Ecto neural progenitor cell (in vitro differentiated cells): ENCODE measurements around the gene SEMG2.

ENCODE experiments used
- DNase-seq: peaks from one replicate; pipeline ENCODE4 v3.0.0-alpha.2; 2018; ENCODE audit warnings: low spot score

The SEMG2 gene

DNA sequence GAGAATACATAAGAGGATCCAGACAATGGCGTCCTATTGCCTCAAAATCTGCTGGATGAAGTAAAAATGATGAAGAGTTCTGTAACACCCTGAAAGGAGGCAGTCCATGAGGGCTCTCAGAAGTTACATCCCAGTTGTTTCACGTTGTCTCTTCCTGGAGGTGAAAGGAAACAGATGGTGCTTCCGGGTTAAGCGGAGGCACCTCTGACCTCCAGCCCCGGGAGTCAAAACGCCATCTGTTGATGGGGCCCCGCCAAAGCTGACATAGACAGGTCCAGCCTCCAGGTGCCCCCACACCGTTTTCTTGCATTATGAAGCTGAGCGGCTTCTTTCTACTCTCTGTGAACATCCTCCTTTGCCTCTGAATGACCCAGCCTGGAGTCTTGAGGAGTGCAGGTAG lies 9.5 kb downstream of the SEMG2 start:
- no peak for DNase-seq

DNA sequence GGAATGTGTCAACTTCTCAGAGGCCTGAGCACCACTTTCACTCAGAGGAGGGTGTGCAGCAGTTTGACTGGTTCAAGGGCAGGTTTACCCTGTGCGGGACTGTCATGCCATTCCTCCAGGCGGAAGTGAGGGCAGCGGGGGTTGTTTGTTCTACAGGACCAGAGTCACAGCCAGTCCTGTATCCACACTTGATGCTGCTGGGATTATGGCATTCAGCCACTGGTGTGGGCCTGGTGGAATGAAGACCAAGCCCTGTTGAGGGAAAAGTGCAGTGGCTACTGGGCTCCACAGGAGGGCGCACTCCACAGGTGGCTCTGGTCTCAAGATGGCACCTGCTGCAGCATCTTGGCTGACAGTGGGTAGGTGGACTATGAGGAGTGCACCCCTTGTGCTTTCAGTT lies 14.8 kb downstream of the SEMG2 start:
- DNase-seq = no peak

DNA sequence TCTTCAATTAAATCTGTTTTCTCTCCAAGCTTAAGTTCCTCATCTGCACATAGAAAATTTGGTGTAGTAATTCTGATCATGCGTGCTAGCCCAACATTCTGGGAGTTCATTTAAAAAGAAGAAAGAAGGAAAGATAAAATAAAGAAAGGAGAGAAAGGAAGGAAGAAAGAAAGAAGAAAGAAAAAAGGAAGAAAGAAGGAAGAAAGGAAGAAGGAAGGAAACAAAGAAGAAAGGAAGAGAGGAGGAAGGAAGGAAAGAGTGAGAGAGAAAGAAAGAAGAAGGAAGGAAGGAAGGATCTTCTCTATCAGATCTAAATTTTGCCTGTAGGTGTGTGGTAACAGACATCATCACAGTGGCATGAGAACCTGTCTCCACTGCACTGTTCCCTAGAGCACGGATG lies 17.0 kb downstream of the SEMG2 start:
- DNase-seq = no peak

DNA sequence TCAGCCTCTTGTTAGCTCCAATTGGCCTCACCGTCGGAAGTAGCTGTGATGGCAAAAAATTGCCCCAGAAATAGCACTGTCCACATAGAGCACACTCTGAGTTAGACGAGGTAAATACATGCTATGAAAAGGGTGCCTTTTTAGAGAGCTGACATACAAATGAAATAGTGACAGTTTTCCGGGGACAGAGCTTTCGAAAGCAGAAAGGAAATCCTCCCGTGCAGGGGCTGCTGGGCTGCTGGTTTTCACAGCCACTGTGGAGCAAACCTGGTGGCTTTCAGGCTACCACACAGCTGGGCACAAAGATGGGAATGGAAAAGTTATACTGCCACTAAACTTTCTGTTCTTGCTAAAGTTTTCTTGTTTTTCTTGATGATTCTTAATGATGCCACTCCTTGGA lies 24.9 kb downstream of the SEMG2 start:
- no peak for DNase-seq

DNA sequence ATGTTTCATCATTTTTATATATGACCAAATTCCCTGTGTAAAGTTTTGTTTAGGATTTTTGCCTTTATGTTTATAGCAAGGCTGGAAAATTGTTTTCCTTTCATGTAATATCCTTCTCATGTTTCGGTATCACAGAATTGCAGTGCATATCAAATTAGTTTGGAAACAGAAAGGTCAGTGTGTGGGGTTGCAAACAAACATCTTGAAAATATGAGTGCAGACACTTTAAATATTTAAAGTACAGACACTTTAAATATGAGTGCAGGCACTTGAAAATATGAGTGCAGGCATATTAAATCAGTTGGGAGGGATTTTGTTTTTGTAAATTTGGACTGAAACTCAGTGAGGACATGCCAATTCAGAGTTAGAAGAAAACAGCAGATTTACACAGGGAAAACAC lies 26.7 kb downstream of the SEMG2 start:
- DNase-seq = no peak

DNA sequence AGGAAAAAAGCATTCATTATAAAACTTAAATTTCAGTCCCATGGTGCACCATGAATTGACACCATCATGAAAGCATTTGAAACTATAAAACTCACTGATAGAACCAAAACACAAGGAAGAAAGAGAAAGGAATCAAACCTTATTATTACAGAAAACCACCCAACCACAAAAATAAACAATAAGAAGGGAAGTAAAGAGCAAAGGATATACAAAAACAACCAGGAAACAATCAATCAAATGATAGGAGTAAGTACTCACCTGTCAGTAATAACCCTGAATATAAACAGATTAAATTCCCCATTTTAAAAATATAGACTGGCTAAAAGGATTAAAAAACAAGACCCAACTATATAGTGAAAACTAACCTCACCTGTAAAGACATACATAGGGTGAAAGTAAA lies 27.4 kb downstream of the SEMG2 start:
- no peak for DNase-seq

DNA sequence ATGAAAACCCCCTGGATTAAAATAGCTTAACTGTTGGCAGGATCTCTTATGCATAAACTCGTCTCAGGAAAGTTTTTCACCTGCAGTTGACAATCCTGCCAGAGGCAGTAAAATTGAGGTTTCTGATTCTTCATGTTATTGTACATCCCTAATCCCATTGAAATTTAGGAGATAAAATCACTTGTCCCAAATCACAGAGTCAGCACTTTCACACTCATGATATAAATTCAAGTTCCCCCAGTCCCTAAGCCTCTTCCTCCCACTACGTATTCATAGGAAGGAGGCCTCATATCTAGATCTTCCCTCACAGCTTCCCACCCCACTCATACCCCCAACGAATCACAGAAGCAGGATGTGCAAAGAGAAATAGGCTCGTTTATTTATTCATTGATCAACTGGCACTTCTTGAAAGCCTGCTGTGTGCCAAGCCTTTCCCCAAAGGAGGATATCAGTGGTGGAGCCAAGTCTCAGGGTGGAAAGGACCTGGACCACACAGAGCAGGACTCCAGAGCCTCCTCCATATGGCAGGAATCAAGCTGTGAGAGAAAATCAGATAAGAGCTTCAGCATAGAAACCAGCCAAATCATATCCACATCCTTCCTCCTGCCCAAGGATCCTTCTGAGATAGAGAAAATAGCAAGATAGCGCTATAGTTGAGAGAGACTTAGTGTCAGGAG lies 30.8 kb downstream of the SEMG2 start:
- no peak for DNase-seq

DNA sequence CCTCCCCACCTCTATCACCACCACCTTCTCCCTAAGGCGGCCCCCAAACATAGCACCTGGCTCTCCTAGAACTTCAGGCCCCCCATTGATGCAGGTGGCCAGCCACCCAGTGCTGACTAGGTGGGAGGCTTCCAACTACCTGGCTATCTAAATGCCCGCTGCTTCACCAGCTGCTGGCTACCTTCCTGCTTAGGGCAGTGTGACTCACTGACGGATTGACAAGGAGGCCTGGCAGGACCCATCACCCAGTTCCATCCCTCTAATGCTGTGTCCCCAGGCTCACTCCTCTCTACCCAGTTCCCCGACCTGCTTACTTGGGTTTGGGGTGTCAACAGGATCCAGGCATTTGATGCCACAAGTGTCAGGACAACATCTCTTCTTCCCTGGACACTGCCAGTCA lies 32.1 kb downstream of the SEMG2 start:
- DNase-seq = no peak

DNA sequence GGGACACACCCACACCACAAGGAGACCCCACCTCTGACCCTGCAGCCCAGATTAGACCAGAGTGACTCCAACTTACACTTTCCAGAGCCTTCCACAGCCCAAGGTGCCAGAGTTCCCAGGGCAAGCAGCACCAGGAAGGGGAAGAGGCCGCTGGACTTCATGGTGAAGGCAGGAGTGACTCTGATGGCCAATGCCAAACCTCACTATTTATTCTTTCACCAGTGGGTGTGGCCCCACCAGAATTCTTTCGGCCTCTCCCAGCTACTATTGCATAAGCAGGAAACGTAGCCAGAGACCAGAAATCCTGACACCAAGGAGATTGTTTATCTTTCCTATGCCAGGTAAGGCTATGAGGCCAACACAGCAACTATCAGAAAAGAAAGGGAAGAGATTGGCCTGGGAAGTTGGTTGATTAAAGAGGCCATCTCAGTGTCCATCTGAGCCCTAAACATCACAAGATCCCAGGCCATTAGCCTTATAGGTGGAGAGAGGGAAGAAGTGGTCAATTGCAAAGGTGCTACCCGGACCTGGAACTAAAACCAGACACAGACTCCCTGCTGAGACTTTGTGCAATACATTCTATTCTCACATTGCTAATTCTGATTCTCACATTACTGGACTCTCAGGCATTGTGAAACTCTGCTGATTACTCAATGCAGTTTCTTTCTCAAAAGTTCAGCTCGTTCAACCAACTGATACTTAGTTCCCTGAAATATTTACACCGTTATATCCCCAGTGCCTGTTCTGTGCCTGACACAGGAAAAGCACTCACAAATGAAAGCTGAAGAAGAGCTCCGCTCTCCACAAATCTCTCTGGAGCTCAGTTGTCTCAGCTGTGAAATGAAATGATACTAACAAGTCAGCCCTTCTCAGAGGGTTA lies 33.5 kb downstream of the SEMG2 start, which contains the start of gene SLPI:
SLPI (minus strand) TSS at position 182 of the 880 bp plus-strand sequence; CDS start at position 161, 21 bp downstream.
- no peak for DNase-seq

DNA sequence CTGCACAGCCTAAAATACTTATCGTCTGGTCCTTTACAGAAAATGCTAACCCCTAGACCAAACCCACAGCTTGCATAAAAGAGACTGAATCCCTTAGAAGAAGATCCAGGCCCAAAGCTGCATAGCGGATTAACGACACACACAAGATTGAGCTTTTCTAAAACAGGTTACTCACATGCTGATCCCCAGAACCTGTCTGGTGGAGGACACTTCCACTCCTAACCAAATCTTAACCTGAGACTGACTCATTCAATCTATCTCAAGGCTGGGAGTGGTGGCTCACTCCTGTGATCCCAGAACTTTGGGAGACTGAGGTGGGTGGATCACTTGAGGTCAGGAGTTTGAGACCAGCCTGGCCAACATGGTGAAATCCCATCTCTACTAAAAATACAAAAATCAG lies 36.0 kb downstream of the SEMG2 start:
- no peak for DNase-seq

DNA sequence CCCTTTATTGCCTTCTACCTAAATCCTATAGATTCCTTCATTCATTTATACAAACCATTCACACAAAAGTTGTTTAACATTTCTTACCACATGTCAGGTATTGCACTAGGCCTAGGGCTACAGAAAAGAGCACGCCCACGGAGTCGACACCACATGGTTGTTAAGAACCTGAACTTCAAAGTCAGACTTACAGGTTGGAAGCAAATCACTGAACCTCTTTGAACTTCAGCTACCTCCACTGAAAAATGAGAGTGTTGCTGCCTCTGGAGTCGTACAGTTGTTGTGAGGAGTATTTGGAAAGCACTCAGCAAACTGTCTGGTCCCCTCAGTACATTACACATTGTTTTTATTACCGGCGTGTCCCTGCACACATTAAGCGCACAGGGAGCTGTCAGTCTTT lies 36.5 kb downstream of the SEMG2 start:
- no peak for DNase-seq

DNA sequence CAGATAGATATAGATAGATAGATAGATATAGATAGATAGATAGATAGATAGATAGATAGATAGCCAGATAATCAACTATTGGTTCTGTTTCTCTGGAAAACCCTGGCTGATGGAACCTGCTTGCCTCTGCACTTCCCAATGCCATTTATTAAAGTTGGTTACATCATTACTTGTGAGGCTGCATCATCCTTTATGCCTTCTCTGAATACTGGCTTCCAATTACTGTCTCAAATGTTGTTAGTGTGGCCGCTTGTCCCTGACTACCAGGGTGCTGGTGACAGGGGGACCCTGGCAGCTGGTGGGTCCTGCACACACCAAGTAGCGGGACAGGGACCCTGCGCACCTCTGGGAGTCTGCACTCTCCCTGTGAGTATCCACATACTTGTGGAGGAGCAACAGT lies 37.1 kb downstream of the SEMG2 start:
- peak; percentile 39 for DNase-seq

DNA sequence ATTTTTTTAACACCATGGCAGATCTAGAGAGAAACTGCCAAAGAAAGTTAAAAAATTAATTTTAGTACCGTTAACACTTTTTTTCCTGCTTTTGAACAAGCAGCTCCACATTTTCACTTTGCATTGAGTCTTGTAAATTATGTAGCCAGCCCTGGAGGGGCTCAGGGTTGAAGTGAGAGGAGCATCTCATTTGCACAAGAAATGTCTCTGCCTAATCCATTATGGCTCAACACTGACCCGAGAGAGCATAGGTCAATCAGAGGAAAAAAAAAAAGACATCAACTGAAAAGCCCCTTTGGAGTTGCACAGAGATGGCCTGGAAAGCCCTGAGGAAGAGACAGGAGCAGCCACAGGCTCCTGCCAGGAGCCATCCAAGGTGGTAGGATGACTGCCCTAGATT lies 37.5 kb downstream of the SEMG2 start:
- DNase-seq = peak; percentile 46

DNA sequence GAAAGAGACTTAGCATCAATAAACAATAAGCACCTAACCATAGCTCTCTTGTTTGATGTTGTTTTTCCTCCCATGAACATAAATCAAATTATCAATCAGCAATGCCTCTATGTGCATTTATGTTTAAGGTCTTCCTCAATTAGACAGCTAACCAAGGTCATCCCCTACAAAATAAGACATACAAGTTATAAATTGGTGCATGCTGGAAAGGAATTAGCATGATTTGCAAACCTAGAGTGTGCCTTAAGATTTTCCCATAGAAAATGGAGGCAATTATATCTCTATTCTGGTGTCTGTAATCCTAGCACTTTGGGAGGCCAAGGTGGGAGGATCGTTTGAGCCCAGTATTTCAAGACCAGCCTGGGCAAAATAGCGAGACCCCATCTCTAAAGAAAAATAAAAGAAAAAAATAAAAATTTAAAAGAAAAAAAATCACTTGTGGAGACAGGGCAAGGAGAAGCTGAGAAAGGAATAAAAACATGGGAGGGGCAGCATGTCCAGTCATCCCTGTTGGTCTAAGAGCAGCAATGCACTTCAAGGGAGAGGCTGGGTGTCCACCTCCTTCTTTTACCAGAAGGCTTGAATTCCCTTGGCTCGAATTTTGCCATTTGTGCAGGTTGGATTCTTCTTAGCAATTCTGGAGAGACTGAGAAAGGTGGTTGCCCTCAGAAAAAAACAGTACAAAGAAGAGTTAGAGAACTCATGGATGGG lies 42.5 kb downstream of the SEMG2 start:
- no peak for DNase-seq

DNA sequence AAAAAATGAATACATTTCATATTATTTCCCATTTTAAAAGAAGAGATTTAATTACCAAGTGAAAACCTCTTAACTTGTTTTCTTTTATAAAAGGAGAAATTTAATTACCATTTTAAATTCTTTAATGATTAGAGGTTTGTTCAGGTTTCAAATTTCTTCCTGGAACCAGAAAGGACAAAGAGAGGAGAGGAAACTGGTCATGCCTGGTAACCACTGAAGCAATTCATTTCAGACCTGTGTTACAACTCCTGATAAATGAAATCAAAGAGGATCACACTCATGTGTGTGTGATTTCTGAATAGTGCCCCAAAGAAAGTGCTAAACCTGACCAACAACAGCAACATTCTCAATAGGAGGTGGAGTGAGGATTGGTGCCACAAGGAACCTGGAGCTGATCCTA lies 45.8 kb downstream of the SEMG2 start:
- peak; percentile 2 for DNase-seq

DNA sequence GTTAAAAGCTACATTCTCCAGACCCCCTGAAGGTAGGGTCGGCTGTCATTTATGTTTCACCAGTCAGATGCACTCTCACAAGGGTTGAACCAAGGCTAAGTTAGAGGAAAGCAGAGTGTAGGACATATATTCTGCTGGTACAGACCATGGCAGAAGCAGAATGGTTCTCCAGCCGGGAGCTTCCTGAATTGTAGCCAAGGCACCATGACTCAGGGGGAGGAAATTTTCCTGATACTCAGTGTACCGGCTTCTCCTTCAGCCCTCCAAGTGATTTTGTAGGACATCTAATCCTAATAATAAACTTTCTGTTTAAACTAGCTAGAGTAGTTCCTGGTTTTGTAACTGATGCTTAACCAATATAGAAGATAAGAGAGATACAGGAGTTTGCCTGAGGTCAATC lies 47.4 kb downstream of the SEMG2 start:
- peak; percentile 12 for DNase-seq

DNA sequence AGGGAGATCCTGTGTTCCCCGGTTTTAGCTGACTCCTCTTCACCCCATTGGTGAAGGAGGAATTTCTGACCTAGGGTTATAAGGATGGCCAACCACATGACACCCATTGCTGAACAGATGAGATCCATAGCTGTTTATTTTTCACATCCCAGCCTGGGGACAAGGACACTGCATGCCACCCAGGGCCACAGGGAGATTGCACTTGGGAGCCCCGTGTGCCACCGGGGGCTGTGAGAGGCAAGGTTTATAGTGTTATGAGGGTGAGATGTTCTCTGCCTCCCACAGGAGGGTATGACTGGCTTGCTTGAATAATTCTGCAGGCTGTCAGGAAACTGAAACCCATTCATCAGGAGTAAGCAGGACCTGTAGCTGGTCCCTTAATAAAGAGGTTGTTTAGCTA lies 47.9 kb downstream of the SEMG2 start:
- peak; percentile 24 for DNase-seq

DNA sequence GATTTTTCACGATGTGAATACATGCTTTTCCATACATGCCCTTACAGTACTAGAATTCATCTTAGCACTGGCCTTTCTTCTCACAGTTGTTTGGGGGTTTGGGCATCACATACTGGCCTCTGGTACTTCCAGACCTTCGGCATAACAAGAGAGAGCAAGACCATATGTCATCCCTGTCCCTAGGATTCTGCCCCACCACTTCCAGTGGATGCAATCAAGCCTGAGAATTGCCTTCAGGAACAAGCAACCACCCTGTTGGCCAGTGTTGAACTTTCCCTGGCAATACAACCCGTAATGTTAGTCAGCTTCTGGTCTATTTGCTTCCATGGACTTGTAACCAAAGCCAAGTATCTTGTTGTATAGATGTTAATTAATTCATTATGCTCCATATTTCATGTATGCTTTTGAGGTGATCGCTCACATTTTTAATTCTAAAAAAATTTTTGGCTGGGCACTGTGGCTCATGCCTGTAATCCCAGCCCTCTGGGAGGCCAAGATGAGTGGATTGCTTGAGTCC lies 48.6 kb downstream of the SEMG2 start:
- peak; percentile 19 for DNase-seq
